ENCODE data around the gene ASZ1. TPM values are rescaled to one million over a fixed set of nuclear protein-coding genes. Genes with fewer than 3 reads are reported as not detected.

The ASZ1 gene
- total RNA-seq, 1 donor from 2014 or later, result not detected

DNA sequence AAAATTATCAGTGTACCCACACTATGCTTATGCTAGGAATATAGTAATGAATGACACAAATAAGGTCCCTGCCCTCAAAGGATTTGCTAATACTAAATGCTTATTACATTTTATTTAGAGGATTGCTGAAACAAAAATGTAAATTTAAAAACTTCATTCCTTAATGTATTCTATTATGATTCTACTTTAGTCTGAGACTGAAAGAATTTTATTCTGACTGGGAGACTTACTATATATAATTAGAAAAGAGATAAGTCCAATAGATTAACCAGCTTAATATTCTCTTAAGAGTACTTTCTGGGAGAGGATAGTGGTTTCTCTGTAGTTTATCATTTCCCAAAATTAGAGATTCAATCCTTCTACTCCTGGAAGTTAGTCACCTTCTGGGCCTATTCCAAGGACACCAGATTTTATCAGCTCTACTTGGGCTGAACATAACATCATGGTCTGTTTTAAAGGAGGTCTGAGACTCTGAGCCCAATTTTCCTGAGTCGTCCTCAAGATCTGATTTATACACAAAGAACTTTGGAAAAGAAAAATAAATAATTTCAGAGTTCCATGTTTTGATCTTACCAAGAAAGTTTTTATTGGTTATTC lies 41.1 kb downstream of the ASZ1 start:
- Mint-ChIP-seq H3K4me3 (ENCODE audit: unreplicated experiment) (no peak overlapping the region), H3K27me3 (ENCODE audit: low read depth, unreplicated experiment) (no peaks in the 10 kb centered on the region), H3K36me3 (ENCODE audit: low read depth, unreplicated experiment) (no peaks in the 10 kb centered on the region), H3K27ac (ENCODE audit: unreplicated experiment) (no peak overlapping the region), H3K4me1 (ENCODE audit: low read depth, unreplicated experiment) (no peaks in the 10 kb centered on the region), H3K9me3 (ENCODE audit: unreplicated experiment) (peaks cover 12% of the 10 kb centered on the region)
- Histone ChIP-seq H2AFZ (ENCODE audit: low read depth, low read length) (no peak overlapping the region), H3K27me3 (ENCODE audit: insufficient read depth, low read length) (no peaks in the 10 kb centered on the region), H3K79me2 (ENCODE audit: insufficient read depth, low read length) (no peaks in the 10 kb centered on the region), H3K4me3 (ENCODE audit: insufficient read depth, low read depth, low read length) (no peak overlapping the region), H3K9me3 (ENCODE audit: insufficient read depth, low read depth, low read length) (no peaks in the 10 kb centered on the region), H3K9ac (ENCODE audit: low read length) (no peak overlapping the region), H3K4me1 (ENCODE audit: insufficient read depth, low read length) (no peaks in the 10 kb centered on the region), H3K36me3 (ENCODE audit: insufficient read depth, low read length) (no peaks in the 10 kb centered on the region), H4K20me1 (ENCODE audit: insufficient read depth, low read length) (no peaks in the 10 kb centered on the region), H3K4me2 (ENCODE audit: low read length) (no peak overlapping the region), H3K27ac (ENCODE audit: low read depth, low read length) (no peak overlapping the region)
- peak; percentile 69 for DNase-seq (ENCODE audit: low read depth)
- no peak for TF ChIP-seq EZH2 (IDR thresholded peaks at IDR 0.05; ENCODE audit: insufficient read depth, low read length)
- no peak for TF ChIP-seq CTCF (IDR thresholded peaks at IDR 0.05; ENCODE audit: insufficient read depth, low read depth, low read length)
- FAIRE-seq, result peak; percentile 43

DNA sequence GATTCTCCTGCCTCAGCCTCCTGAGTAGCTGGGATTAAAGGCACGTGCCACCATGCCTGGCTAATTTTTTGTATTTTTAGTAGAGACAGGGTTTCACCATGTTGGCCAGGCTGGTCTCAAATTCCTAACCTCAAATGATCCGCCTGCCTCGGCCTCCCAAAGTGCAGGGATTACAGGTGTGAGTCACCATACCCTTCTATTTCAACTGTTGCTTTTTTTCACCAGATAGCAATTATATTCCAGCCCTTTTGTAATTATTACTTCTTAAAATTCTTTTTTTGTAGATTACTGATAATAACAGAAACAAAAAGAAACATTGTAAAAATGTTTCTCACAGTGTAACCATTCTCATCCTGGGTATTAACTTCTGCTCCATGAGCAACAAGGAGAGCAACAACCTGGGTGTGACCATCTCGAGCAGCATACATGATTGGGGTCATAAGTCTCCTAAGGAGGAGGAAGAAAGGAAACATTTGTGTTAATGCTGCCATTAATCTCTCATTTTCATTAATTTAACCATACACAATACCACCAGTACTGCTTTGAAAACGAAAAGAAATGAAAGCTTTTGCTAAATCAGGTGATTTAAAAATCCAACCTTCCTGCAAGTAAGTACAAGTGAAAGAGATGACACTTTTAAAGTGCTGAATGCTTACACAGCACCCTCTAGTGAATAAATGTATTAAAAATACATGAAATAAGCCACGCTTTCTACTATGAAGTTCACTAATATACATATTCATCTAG lies 41.8 kb downstream of the ASZ1 start:
- Histone ChIP-seq H3K27me3 (ENCODE audit: insufficient read depth, low read length) (no peaks in the 10 kb centered on the region), H3K9ac (ENCODE audit: low read length) (no peak overlapping the region), H4K20me1 (ENCODE audit: insufficient read depth, low read length) (no peaks in the 10 kb centered on the region), H3K36me3 (ENCODE audit: insufficient read depth, low read length) (no peaks in the 10 kb centered on the region), H3K4me1 (ENCODE audit: insufficient read depth, low read length) (no peaks in the 10 kb centered on the region), H2AFZ (ENCODE audit: low read depth, low read length) (no peak overlapping the region), H3K4me2 (ENCODE audit: low read length) (peak overlapping the region; percentile 16), H3K9me3 (ENCODE audit: insufficient read depth, low read depth, low read length) (no peaks in the 10 kb centered on the region), H3K79me2 (ENCODE audit: insufficient read depth, low read length) (no peaks in the 10 kb centered on the region), H3K4me3 (ENCODE audit: insufficient read depth, low read depth, low read length) (no peak overlapping the region), H3K27ac (ENCODE audit: low read depth, low read length) (no peak overlapping the region)
- Mint-ChIP-seq H3K4me3 (ENCODE audit: unreplicated experiment) (no peak overlapping the region), H3K4me1 (ENCODE audit: low read depth, unreplicated experiment) (no peaks in the 10 kb centered on the region), H3K9me3 (ENCODE audit: unreplicated experiment) (peaks cover 12% of the 10 kb centered on the region), H3K27ac (ENCODE audit: unreplicated experiment) (no peak overlapping the region), H3K27me3 (ENCODE audit: low read depth, unreplicated experiment) (no peaks in the 10 kb centered on the region), H3K36me3 (ENCODE audit: low read depth, unreplicated experiment) (no peaks in the 10 kb centered on the region)
- TF ChIP-seq CTCF (IDR thresholded peaks at IDR 0.05; ENCODE audit: insufficient read depth, low read depth, low read length) (peak; percentile 31), EZH2 (IDR thresholded peaks at IDR 0.05; ENCODE audit: insufficient read depth, low read length) (no peak)
- no peak for FAIRE-seq
- peak; percentile 27 for DNase-seq (ENCODE audit: low read depth)
